ENCODE data around the gene CDCA3. TPM values are rescaled to one million over a fixed set of nuclear protein-coding genes. Genes with fewer than 3 reads are reported as not detected.

CDCA3 gene
- total RNA-seq, 4 donors from 2014 or later: 0.25 to 4.4 (median 0.65) TPM

GRCh38 chr12:6839482-6840201 lies 11.4 kb downstream of the CDCA3 start:
- DNase-seq: no peak

GRCh38 chr12:6838854-6839253 lies 12.2 kb downstream of the CDCA3 start:
- H3K4me3 ChIP-seq: no peak overlapping the region
- H3K36me3 ChIP-seq: no peaks in the 10 kb centered on the region
- H3K27ac ChIP-seq: no peak overlapping the region
- H3K4me1 ChIP-seq: no peaks in the 10 kb centered on the region
- ATAC-seq: no peak
- no peak for TF ChIP-seq POLR2A (IDR thresholded peaks at IDR 0.05)
- no peak for TF ChIP-seq CTCF (IDR thresholded peaks at IDR 0.05 in 4 of 5, conservative IDR thresholded peaks at IDR 0.05 in 1 of 5)
- no peak for DNase-seq
- in situ Hi-C loops (cut with MboI; ENCODE audit: low sequenced_read_pairs in 4 of 4) (no loop called here), intact Hi-C loops (cut with DNase I; ENCODE audit: low total_unique reads) (no loop called here)
- H3K27me3 ChIP-seq: no peaks in the 10 kb centered on the region
- no peaks in the 10 kb centered on the region for H3K9me3 ChIP-seq

More at GRCh38 chr12:6839482-6840201, 11.4 kb downstream of the CDCA3 start:
- in situ Hi-C loops (cut with MboI; ENCODE audit: low sequenced_read_pairs in 4 of 4) (loop anchor here in 1 of 4 donors (10.0 kb wide), 1 partner anchor 105 kb away; no protein-coding TSS in a partner anchor), intact Hi-C loops (cut with DNase I; ENCODE audit: low total_unique reads) (no loop called here)
- TF ChIP-seq CTCF (IDR thresholded peaks at IDR 0.05 in 4 of 5, conservative IDR thresholded peaks at IDR 0.05 in 1 of 5) (no peak), POLR2A (IDR thresholded peaks at IDR 0.05) (no peak)
- H3K27me3 ChIP-seq: no peaks in the 10 kb centered on the region
- H3K27ac ChIP-seq: no peak overlapping the region
- H3K9me3 ChIP-seq: no peaks in the 10 kb centered on the region
- H3K4me1 ChIP-seq: no peaks in the 10 kb centered on the region
- H3K36me3 ChIP-seq: no peaks in the 10 kb centered on the region
- no peak overlapping the region for H3K4me3 ChIP-seq
- ATAC-seq: no peak

GRCh38 chr12:6837370-6838060 lies 13.6 kb downstream of the CDCA3 start:
- Histone ChIP-seq H3K4me1 (no peaks in the 10 kb centered on the region), H3K27me3 (no peaks in the 10 kb centered on the region), H3K4me3 (no peak overlapping the region), H3K27ac (no peak overlapping the region), H3K36me3 (no peaks in the 10 kb centered on the region), H3K9me3 (no peaks in the 10 kb centered on the region)
- intact Hi-C loops (cut with DNase I; ENCODE audit: low total_unique reads): no loop called here
- in situ Hi-C loops (cut with MboI; ENCODE audit: low sequenced_read_pairs in 4 of 4): no loop called here
- ATAC-seq: no peak
- DNase-seq: no peak
- TF ChIP-seq CTCF (IDR thresholded peaks at IDR 0.05 in 4 of 5, conservative IDR thresholded peaks at IDR 0.05 in 1 of 5) (no peak), POLR2A (IDR thresholded peaks at IDR 0.05) (no peak)

GRCh38 chr12:6836851-6837250 lies 14.2 kb downstream of the CDCA3 start:
- ATAC-seq: no peak
- Histone ChIP-seq H3K36me3 (no peaks in the 10 kb centered on the region), H3K9me3 (no peaks in the 10 kb centered on the region), H3K27ac (no peak overlapping the region), H3K4me1 (no peaks in the 10 kb centered on the region), H3K27me3 (no peaks in the 10 kb centered on the region), H3K4me3 (no peak overlapping the region)
- intact Hi-C loops (cut with DNase I; ENCODE audit: low total_unique reads) (no loop called here), in situ Hi-C loops (cut with MboI; ENCODE audit: low sequenced_read_pairs in 4 of 4) (no loop called here)
- DNase-seq: no peak
- no peak for TF ChIP-seq CTCF (IDR thresholded peaks at IDR 0.05 in 4 of 5, conservative IDR thresholded peaks at IDR 0.05 in 1 of 5)
- TF ChIP-seq POLR2A (IDR thresholded peaks at IDR 0.05): no peak
